ENCODE measurements around the gene DLK1.

DLK1 gene

GRCh38 chr14:100728962-100729361 lies 2.3 kb downstream of the DLK1 start:
- peaks cover 44% of the 10 kb centered on the region for H3K4me1 Mint-ChIP-seq
- no peaks in the 10 kb centered on the region for H3K36me3 Mint-ChIP-seq (ENCODE audit: low read depth)
- H3K4me3 Mint-ChIP-seq, result peak overlapping the region; percentile 11 to 81 (median 75)
- H3K9me3 Mint-ChIP-seq, result no peaks in the 10 kb centered on the region
- no peak for TF ChIP-seq CTCF (IDR thresholded peaks at IDR 0.05; ENCODE audit: unreplicated experiment in 3 of 3)
- no peak overlapping the region for H3K27ac Mint-ChIP-seq
- H3K27me3 Mint-ChIP-seq (ENCODE audit: low read depth), result peaks cover 81% of the 10 kb centered on the region

GRCh38 chr14:100729982-100730381 lies 3.3 kb downstream of the DLK1 start:
- TF ChIP-seq CTCF (IDR thresholded peaks at IDR 0.05; ENCODE audit: unreplicated experiment in 3 of 3), result no peak

GRCh38 chr14:100730581-100730980 lies 3.9 kb downstream of the DLK1 start:
- H3K9me3 Mint-ChIP-seq, result no peaks in the 10 kb centered on the region

More at GRCh38 chr14:100729982-100730381, 3.3 kb downstream of the DLK1 start:
- Mint-ChIP-seq H3K27ac (no peak overlapping the region), H3K27me3 (ENCODE audit: low read depth) (peaks cover 74% of the 10 kb centered on the region), H3K4me1 (peaks cover 39% of the 10 kb centered on the region), H3K4me3 (peak overlapping the region in 2 of 3 experiments; percentile 75 to 81), H3K36me3 (ENCODE audit: low read depth) (no peaks in the 10 kb centered on the region), H3K9me3 (no peaks in the 10 kb centered on the region)

GRCh38 chr14:100731011-100731670 lies 4.4 kb downstream of the DLK1 start:
- Mint-ChIP-seq H3K27ac (no peak overlapping the region), H3K36me3 (ENCODE audit: low read depth) (no peaks in the 10 kb centered on the region), H3K27me3 (ENCODE audit: low read depth) (peaks cover 62% of the 10 kb centered on the region), H3K4me1 (peaks cover 34% of the 10 kb centered on the region), H3K4me3 (no peak overlapping the region), H3K9me3 (no peaks in the 10 kb centered on the region)
- no peak for TF ChIP-seq CTCF (IDR thresholded peaks at IDR 0.05; ENCODE audit: unreplicated experiment in 3 of 3)

More at GRCh38 chr14:100730581-100730980, 3.9 kb downstream of the DLK1 start:
- TF ChIP-seq CTCF (IDR thresholded peaks at IDR 0.05; ENCODE audit: unreplicated experiment in 3 of 3), result no peak
- H3K27ac Mint-ChIP-seq, result no peak overlapping the region
- peaks cover 68% of the 10 kb centered on the region for H3K27me3 Mint-ChIP-seq (ENCODE audit: low read depth)
- H3K36me3 Mint-ChIP-seq (ENCODE audit: low read depth), result no peaks in the 10 kb centered on the region
- peaks cover 39% of the 10 kb centered on the region for H3K4me1 Mint-ChIP-seq
- peak overlapping the region in 1 of 3 experiments; percentile 23 for H3K4me3 Mint-ChIP-seq

- H3K36me3 Mint-ChIP-seq (ENCODE audit: low read depth), result no peaks in the 10 kb centered on the region
- peak overlapping the region in 1 of 3 experiments; percentile 22 for H3K4me3 Mint-ChIP-seq
- H3K9me3 Mint-ChIP-seq, result no peaks in the 10 kb centered on the region
- no peak overlapping the region for H3K27ac Mint-ChIP-seq
- no peak for TF ChIP-seq CTCF (IDR thresholded peaks at IDR 0.05; ENCODE audit: unreplicated experiment in 3 of 3)
- peaks cover 59% of the 10 kb centered on the region for H3K27me3 Mint-ChIP-seq (ENCODE audit: low read depth)
- peaks cover 29% of the 10 kb centered on the region for H3K4me1 Mint-ChIP-seq
These were observed 5.4 kb downstream of the DLK1 start for GRCh38 chr14:100731846-100732765.
